Pons (tissue), 1 donor: ENCODE data around the gene DEFB126.
"Not testable (repeated sequence)": the region's sequence is repeated elsewhere in the genome, so short reads cannot be mapped to it uniquely, and the experiment has no call there.

Experiments
- DNase-seq: peaks from one replicate; pipeline ENCODE4 v3.0.0-alpha.2; 2016; ENCODE audit warnings: low spot score

DEFB126 gene

GRCh38 chr20:142290-142689, at the start of gene DEFB126:
DEFB126 (plus strand) TSS chr20:142590; CDS start chr20:142629, 39 bp downstream.
- DNase-seq = no peak

- no peak for DNase-seq
Measured at GRCh38 chr20:93641-94040, 48.7 kb upstream of the DEFB126 start.

DNA sequence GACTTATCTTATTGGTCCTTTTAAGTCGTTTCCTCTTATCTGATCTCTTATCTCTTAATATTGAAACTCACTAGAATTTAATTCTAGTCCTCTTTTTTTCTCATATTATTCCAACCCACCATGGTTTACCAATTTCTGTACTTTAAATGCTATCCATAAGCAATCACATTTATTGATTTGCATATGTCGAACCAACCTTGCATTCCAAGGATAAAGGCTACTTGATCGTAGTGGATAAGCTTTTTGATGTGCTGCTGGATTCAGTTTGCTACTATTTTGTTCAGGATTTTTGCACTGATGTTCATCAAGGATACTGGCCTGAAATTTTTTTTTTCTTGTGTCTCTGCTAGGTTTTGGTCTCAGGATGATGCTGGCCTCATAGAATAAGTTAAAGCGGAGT, 47.2 kb upstream of the DEFB126 start:
- DNase-seq = no peak

DNA sequence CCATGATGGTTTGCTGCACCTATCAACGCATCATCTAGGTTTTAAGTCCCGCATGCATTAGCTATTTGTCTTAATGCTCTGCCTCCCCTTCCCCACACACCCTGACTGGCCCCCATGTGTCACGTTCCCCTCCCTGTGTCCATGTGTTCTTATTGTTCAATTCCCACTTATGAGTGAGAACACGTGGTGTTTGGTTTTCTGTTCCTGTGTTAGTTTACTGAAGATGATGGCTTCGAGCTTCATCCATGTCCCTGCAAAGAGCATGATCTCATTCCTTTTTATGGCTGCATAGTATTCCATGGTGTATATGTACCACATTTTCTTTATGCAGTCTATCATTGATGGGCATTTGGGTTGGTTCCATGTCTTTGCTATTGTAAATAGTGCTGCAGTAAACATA, 44.7 kb upstream of the DEFB126 start:
- not testable (repeated sequence) for DNase-seq

DNA sequence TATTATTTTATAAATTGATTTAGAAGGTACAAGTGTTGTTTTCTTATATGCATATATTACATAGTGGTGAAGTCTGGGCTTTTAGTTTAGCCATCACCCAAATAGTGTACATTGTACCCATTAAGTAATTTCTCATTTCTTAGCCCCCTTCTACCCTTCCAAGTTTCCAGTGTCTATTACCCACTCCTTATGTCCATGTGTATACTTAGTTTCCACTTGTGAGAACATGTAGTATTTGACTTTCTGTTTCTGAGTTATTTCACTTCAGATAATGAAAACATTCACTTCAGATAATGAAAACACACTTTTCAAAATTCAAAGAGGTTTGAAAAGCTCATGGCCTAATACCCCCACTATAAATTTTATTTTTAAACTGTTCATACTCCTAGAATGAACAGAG, 40.4 kb upstream of the DEFB126 start:
- DNase-seq = no peak

GRCh38 chr20:103456-103855, 38.9 kb upstream of the DEFB126 start:
- DNase-seq = no peak

DNA sequence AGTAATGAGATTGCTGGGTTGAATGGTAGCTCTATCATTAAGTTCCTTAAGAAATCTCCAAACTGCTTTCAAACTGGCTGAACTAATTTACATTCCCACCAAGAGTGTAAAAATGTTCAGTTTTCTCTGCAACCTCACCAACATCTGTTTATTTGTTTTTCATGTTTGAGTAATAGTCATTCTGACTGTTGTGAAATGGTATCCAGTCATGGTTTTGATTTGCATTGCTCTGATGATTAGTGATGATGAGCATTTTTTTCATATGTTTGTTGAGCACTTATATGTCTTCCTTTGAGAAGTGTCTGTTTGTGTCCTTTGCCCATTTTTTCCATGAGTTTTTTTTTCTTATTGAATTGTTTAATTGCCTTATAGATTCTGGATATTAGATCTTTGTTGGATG, 30.0 kb upstream of the DEFB126 start:
- DNase-seq = no peak

GRCh38 chr20:117518-117917, 24.9 kb upstream of the DEFB126 start:
- no peak for DNase-seq

- not testable (repeated sequence) for DNase-seq
Measured at GRCh38 chr20:129786-130323, 12.5 kb upstream of the DEFB126 start.

GRCh38 chr20:137668-138490, 4.5 kb upstream of the DEFB126 start:
- DNase-seq = no peak

GRCh38 chr20:145877-146276, 3.5 kb downstream of the DEFB126 start:
- no peak for DNase-seq

- DNase-seq = no peak
Measured at GRCh38 chr20:152131-152530, 9.7 kb downstream of the DEFB126 start.

DNA sequence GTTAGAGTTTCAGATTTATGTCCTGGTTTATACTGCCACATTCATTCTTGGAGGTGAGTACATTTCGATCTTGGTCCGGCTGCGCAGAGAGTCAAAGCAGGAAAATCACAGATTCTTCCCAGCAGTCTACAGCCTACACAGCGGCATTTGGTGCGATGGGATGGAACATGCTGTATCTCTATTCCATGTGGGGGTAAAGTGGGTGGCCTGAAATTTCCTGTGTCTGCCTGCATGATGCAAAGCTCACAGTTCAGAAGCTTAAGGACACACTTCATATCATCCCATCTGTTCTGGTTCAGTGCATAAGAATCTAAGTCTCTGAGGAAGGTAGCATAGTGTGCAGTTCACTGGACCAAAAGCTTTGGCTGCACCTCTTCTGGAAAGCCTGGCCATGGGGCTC, 14.8 kb downstream of the DEFB126 start, which contains the start of gene DEFB127:
TSS of gene DEFB127 (plus strand) at position 301 of the 400 bp plus-strand sequence. CDS start at position 392, 91 bp downstream.
- no peak for DNase-seq

- no peak for DNase-seq
Measured at GRCh38 chr20:164618-165017, 22.2 kb downstream of the DEFB126 start.

DNA sequence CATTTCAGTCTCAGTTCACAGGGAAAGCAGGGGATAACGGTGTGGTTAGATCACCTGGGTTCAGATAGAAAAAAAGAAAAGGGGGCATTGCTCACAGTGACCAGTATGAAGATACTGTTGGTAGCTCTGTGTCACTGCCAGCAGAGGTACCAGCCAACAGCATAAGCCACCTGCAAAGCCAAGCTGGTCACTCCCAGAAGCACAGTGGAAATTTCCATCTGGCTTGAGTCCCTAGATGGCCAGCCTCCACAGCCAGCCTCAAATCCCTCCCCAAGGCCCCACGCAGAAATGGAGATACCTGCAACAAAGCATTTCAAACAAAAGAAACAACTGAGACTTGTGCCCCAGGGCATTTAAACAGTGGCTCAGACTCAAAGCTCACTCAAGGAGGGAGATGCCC, 26.5 kb downstream of the DEFB126 start:
- DNase-seq = no peak

GRCh38 chr20:184288-184687, 41.9 kb downstream of the DEFB126 start:
- no peak for DNase-seq

GRCh38 chr20:187733-188132, 45.3 kb downstream of the DEFB126 start:
- DNase-seq = no peak

DNA sequence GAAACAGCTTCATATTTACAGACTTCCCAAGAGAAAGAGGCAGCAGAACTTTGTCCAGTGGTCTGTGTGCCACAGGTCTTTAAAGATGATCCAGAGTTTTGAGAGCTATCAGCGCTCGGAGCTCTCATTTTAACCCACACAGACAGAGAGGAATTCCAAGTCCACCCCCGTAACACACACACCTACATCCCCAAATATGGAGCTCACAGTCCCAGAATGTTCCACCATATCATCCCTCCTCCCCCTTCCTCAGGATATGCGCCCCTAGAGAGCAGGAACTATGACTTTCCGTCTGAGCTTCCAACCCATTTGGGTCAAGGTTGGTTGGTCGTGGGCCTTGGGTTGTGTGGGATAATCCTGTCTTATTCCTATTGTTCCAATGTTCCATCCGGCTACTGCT, 47.2 kb downstream of the DEFB126 start, which contains the start of gene DEFB128:
TSS of gene DEFB128 (minus strand) at position 101 of the 400 bp plus-strand sequence. CDS start at position 13, 88 bp downstream.
- DNase-seq = no peak
